ENCODE results near the gene CBFA2T3.

CBFA2T3 gene

DNA sequence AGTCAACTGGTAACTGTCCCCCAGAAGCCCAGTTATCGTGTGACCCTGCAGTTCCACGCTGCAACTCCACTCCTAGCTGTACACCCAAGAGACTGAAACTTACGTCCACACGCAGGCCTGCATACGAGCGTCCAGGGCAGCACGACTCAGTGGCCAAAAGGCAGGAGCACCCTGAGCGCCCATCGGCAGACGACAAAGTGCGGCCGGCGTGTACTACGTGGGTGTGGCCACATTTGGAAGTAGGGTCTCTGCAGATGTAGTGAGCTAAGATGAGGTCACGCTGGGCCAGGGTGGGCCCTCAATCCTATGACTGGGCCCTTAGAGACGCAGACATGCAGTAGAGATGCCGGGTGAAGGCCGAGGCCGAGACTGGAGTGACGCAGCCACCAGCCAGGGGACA is 133.8 kb downstream of the CBFA2T3 start:
- no peak overlapping the region for H3K27ac ChIP-seq
- TF ChIP-seq ZFX (IDR thresholded peaks at IDR 0.05; ENCODE audit: borderline replicate concordance): no peak
- TF ChIP-seq, protein P1, sequence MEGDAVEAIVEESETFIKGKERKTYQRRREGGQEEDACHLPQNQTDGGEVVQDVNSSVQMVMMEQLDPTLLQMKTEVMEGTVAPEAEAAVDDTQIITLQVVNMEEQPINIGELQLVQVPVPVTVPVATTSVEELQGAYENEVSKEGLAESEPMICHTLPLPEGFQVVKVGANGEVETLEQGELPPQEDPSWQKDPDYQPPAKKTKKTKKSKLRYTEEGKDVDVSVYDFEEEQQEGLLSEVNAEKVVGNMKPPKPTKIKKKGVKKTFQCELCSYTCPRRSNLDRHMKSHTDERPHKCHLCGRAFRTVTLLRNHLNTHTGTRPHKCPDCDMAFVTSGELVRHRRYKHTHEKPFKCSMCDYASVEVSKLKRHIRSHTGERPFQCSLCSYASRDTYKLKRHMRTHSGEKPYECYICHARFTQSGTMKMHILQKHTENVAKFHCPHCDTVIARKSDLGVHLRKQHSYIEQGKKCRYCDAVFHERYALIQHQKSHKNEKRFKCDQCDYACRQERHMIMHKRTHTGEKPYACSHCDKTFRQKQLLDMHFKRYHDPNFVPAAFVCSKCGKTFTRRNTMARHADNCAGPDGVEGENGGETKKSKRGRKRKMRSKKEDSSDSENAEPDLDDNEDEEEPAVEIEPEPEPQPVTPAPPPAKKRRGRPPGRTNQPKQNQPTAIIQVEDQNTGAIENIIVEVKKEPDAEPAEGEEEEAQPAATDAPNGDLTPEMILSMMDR (IDR thresholded peaks at IDR 0.05): no peak

DNA sequence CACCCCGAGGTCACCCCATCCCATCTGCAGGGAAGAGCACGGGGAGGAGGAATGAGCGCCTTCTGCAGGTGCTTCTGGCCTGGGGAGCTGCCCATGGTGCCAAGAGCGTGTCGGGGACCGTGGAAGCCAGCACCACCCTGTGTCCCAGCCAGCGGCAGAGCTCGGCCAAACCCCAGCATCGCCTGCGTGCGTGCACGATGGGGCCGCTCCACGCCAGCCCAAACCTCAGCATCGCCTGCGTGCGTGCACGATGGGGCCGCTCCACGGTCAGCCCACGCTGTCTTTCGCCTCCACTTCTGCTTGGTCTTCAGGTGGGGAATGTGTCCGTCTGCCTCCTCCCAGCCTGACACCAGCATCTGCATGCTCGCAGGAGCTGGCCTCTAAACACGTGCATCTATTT is 134.2 kb downstream of the CBFA2T3 start:
- H3K27ac ChIP-seq: no peak overlapping the region
- no peak for TF ChIP-seq ZFX (IDR thresholded peaks at IDR 0.05; ENCODE audit: borderline replicate concordance)
- TF ChIP-seq, protein P1 (IDR thresholded peaks at IDR 0.05): no peak

DNA sequence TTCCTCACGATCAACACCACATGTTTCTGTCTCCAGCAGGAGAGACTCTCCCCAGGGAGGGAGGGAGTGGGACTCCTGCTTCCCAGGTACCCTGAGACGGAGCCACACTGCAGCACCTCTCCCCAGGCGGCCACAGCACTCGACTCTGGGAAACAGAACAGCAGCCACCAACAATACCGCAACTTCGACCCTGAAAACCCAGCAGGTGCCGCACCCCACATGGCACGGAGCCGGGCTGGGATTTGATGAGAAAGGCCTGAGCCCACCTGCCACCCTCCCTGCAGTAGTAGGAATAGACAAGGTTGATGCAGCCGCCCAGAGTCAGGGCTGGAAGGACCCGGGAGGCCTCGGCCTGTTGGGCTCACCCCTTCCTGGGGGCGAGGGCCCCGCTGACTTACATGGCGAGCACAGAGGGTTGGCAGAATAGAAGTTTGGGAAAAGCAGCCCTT is 134.7 kb downstream of the CBFA2T3 start:
- H3K27ac ChIP-seq: no peak overlapping the region
- no peak for TF ChIP-seq ZFX (IDR thresholded peaks at IDR 0.05; ENCODE audit: borderline replicate concordance)
- TF ChIP-seq, protein P1 (IDR thresholded peaks at IDR 0.05): no peak

DNA sequence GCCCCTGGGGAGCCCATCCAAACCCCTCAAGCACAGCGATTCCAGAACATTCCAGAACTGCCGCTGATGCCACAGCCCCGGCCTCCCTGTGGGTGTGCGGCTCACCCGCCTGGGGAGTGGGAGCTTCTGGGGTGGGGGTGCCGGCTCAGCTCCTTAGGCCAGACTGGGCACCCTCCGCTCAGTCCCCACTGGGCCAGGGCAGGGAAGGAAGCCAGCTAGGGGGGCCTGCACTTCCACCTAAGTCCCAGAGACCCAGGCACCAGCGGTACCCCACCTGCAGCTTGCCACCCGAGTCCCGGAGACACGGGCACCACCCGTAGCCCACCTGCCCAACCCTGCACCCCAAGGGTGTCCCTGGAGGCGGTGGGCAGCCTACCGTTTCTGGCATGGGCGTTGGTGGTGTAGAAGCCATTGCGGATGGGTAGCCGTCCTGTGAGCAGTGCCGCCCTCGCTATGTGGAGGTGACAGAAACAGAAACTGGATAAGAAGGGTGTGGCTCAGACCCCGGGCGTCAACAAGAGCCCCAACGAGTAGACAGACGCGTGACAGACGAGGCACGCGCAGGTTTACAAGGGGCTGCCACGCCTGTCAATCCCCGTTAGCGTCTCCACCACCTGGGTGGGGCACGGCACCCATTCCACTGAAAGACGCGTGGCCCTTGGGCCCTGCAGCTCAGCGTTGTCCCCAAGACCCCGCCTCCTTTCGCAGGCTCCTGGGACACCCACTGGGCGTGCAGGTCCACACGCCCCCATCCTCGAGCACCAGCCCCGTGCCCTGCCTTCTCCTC is 135.3 kb downstream of the CBFA2T3 start:
- H3K27ac ChIP-seq: no peak overlapping the region
- TF ChIP-seq, protein P1 (IDR thresholded peaks at IDR 0.05): no peak
- no peak for TF ChIP-seq ZFX (IDR thresholded peaks at IDR 0.05; ENCODE audit: borderline replicate concordance)

DNA sequence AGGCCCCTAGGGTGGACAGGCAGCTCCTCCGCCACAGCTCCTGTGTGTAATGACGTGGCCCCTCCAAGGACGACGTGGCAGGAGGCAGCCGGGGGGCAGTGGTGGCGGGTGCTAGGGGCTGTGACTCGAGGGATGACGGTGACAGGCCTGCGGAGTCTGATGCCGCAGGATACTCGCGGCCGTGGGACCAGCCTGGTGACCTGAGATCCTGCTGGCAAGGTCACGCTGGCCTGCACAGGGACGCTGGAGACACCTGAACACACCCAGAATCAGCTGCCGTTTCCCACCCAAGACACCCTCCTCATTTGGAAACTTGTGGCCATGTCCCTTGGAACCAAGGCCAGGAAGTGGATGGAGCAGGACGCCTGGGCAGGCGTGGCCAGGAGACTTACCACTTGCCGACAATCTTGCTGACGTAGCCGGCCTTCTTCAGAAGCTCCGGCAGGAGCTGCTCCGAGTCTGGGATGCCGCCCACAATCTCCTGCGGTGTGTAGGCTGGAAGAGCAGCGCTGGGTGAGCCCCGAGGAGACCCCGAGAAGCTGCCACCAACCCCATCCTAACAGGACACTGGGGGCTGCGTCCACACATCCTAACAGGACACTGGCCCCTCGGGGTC is 136.3 kb downstream of the CBFA2T3 start:
- no peak for TF ChIP-seq ZFX (IDR thresholded peaks at IDR 0.05; ENCODE audit: borderline replicate concordance)
- TF ChIP-seq, protein P1 (IDR thresholded peaks at IDR 0.05): no peak
- no peak overlapping the region for H3K27ac ChIP-seq

DNA sequence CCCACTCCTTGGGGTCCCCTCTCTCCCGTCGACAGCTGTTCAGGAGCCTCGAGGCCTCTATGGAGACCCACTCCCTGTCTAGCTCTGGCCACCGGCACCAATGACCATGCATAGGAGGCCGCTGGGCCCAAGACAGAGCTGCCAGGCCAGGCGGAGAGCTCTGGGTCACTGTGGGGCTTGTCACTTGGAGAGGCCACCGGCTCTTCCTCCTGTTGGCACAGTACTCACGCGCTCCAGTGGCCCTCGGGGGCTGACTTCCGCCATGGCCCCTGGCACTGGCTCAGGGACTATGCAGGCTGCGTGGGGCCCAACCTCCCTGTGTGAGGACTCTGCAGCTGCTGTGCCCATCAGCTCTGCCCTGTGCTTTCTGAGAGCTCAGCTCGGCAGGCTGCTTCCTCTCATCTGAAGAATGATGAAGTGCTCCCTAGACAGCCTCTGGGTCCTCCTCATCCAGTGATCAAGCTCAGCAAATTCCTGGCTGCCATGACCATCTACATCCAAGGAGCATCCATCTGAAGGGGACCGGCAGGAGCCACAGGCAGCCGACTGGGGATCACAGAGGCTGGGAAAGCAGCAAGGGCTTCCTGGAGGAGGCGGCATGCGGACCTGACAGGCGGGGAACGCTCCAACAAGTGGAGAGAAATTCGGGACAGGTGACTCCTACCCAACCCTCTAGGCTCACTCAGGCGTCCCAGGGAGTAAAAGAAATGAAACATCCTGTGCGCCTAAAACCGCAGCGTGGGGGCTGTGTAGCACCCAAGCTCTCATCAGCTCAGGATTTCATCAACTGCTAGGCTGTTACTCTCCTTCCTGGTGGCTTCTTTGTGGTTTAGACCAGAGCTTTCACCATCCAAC is 137.0 kb downstream of the CBFA2T3 start:
- TF ChIP-seq, protein P1 (IDR thresholded peaks at IDR 0.05): no peak
- no peak for TF ChIP-seq ZFX (IDR thresholded peaks at IDR 0.05; ENCODE audit: borderline replicate concordance)
- H3K27ac ChIP-seq: no peak overlapping the region

All from 22Rv1 (cell line).